Naive thymus-derived CD8-positive, alpha-beta T cell (primary cell): Measurements from ENCODE around the gene GABRB1. TPM values are rescaled to one million over a fixed set of nuclear protein-coding genes. Genes with fewer than 3 reads are reported as not detected.
"Not testable (repeated sequence)": the region's sequence is repeated elsewhere in the genome, so short reads cannot be mapped to it uniquely, and the experiment has no call there.

ENCODE experiments used
- ATAC-seq, 2 donors: fragments of 150-1000 bp; cut with Tn5 transposase in 1 of 2; sonication (Bioruptor Pico), chemical (Tn5 transposase) in 1 of 2; 1 replicate in 1 of 2; 2 replicates in 1 of 2; pipeline ENCODE4 v1.10.0; 2021; ENCODE audit warnings: mild to moderate bottlenecking in 2 of 2, moderate library complexity in 2 of 2
- POLR2A ChIA-PET: fragments of 350-600 bp; sonication (Branson Sonifier 250); formaldehyde crosslinking; loops from one replicate; lab custom pipeline; 2021; ENCODE audit warnings: antibody characterized with exemption; lab: Charles Lee
- DNase-seq, 10 donors: peaks; one replicate each; pipeline versions ENCODE4 v3.0.0 to v3.0.0-alpha.2; 2020 to 2022
- H3K27ac Mint-ChIP-seq, 10 donors: one replicate each; pipeline ENCODE4 v1.8.0; 2020 to 2022; ENCODE audit warnings: mild to moderate bottlenecking in 10 of 10, mixed read lengths in 10 of 10, moderate library complexity in 4 of 10, inconsistent platforms in 1 of 10
- H3K27me3 Mint-ChIP-seq, 5 donors: one replicate each; pipeline ENCODE4 v1.8.0; 2021 to 2022; ENCODE audit warnings: mixed read lengths in 5 of 5
- H3K36me3 Mint-ChIP-seq, 3 donors: one replicate each; pipeline ENCODE4 v1.8.0; 2020 to 2022; ENCODE audit warnings: mixed read lengths in 3 of 3, mild to moderate bottlenecking in 2 of 3, inconsistent platforms in 1 of 3
- H3K4me1 Mint-ChIP-seq, 4 donors: one replicate each; pipeline ENCODE4 v1.8.0; 2021 to 2022; ENCODE audit warnings: mixed read lengths in 4 of 4
- H3K4me3 Mint-ChIP-seq, 10 donors: one replicate each; pipeline ENCODE4 v1.8.0; 2020 to 2022; ENCODE audit warnings: mild to moderate bottlenecking in 10 of 10, mixed read lengths in 10 of 10, moderate library complexity in 6 of 10, inconsistent platforms in 1 of 10
- H3K9me3 Mint-ChIP-seq, 9 donors: one replicate each; pipeline ENCODE4 v1.8.0; 2020 to 2022; ENCODE audit warnings: mixed read lengths in 9 of 9, mild to moderate bottlenecking in 3 of 9, inconsistent platforms in 1 of 9, moderate library complexity in 1 of 9
- polyA plus RNA-seq, 3 donors: library from polyadenylated mRNA; unstranded; fragments of 300-500 nt; fragmentation: Illumina TruSeq; gene quantifications; one replicate each; pipeline ENCODE4 v1.2.3, GENCODE V29; 2021
- total RNA-seq, 8 experiments: library from RNA in 2 of 8; stranded (reverse) in 2 of 8; gene quantifications; one replicate each; pipeline ENCODE4 v1.2.3 and lab custom pipeline; 2021 to 2026

Gene GABRB1
- total and polyA plus RNA-seq, 5 experiments from 2014 or later = not detected

- ATAC-seq = no peak
- Mint-ChIP-seq H3K4me3 (no peak overlapping the region), H3K9me3 (no peaks in the 10 kb centered on the region), H3K27me3 (peaks cover 2 to 12% (median 4%) of the 10 kb centered on the region in 5 donors), H3K36me3 (no peaks in the 10 kb centered on the region), H3K27ac (no peak overlapping the region), H3K4me1 (no peaks in the 10 kb centered on the region)
- no peak for DNase-seq
- POLR2A ChIA-PET = no interaction called here
These were observed 204.4 kb downstream of the GABRB1 start for GRCh38 chr4:47235721-47236120.

DNA sequence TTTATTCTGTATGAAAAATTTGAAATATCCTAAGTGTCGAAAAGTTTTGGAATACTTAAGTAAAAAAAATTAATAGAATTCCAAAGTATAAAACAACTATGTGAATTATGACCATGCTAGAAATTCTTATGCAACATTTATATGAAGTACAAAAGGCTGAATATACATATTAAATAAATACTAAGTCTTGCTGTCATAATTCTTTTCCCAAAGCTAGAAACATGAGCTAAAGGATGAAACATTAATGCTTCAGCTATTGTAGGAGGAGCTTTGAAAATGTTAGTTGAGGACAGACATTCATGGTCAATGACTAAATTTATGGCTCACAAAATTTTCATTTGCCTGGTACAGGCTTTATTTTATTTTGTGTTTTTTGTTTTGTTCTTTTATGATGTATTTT lies 207.3 kb downstream of the GABRB1 start:
- H3K4me1 Mint-ChIP-seq = no peaks in the 10 kb centered on the region
- H3K9me3 Mint-ChIP-seq = peaks cover 0 to 2% (median 0%) of the 10 kb centered on the region in 9 donors
- H3K4me3 Mint-ChIP-seq = no peak overlapping the region
- no peaks in the 10 kb centered on the region for H3K36me3 Mint-ChIP-seq
- POLR2A ChIA-PET = no interaction called here
- no peak for ATAC-seq
- H3K27ac Mint-ChIP-seq = no peak overlapping the region
- peaks cover 0 to 12% (median 4%) of the 10 kb centered on the region in 5 donors for H3K27me3 Mint-ChIP-seq
- no peak for DNase-seq

DNA sequence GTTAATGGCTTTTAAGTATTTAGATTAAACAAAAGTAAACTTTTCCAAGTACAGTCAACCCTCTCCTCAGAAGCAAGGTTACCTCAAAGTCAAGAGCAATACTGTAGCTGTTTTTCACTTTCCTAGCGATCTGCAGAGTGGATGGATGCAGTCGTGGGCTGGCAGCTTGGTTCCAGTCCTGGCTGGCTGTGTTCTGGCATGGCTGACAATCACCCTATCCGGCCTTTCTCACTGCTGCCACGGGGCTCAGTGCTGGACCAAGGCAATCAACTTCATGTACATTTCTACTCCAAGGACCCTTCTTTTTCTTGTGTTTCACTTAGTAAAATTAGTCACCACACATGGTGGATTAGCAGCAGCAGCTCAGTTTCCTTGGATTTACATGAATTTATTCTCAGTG lies 208.3 kb downstream of the GABRB1 start:
- Mint-ChIP-seq H3K4me3 (no peak overlapping the region), H3K4me1 (no peaks in the 10 kb centered on the region), H3K27ac (no peak overlapping the region), H3K9me3 (peaks cover 0 to 2% (median 0%) of the 10 kb centered on the region in 9 donors), H3K36me3 (no peaks in the 10 kb centered on the region), H3K27me3 (peaks cover 0 to 11% (median 1%) of the 10 kb centered on the region in 5 donors)
- POLR2A ChIA-PET = no interaction called here
- ATAC-seq (no peak), DNase-seq (no peak)

- Mint-ChIP-seq H3K4me1 (no peaks in the 10 kb centered on the region), H3K27ac (no peak overlapping the region), H3K9me3 (peaks cover 0 to 23% (median 5%) of the 10 kb centered on the region in 9 donors), H3K4me3 (no peak overlapping the region), H3K36me3 (no peaks in the 10 kb centered on the region), H3K27me3 (peaks cover 2 to 25% (median 12%) of the 10 kb centered on the region in 5 donors)
- no peak for ATAC-seq
- DNase-seq = no peak
- POLR2A ChIA-PET = no interaction called here
These were observed 220.2 kb downstream of the GABRB1 start for GRCh38 chr4:47251348-47252135.

GRCh38 chr4:47263721-47264120 lies 232.4 kb downstream of the GABRB1 start:
- Mint-ChIP-seq H3K4me1 (no peaks in the 10 kb centered on the region), H3K4me3 (no peak overlapping the region), H3K36me3 (no peaks in the 10 kb centered on the region), H3K9me3 (peaks cover 0 to 12% (median 2%) of the 10 kb centered on the region in 9 donors), H3K27me3 (peaks cover 0 to 10% (median 2%) of the 10 kb centered on the region in 5 donors), H3K27ac (no peak overlapping the region)
- ATAC-seq (no peak), DNase-seq (no peak)
- POLR2A ChIA-PET = no interaction called here

DNA sequence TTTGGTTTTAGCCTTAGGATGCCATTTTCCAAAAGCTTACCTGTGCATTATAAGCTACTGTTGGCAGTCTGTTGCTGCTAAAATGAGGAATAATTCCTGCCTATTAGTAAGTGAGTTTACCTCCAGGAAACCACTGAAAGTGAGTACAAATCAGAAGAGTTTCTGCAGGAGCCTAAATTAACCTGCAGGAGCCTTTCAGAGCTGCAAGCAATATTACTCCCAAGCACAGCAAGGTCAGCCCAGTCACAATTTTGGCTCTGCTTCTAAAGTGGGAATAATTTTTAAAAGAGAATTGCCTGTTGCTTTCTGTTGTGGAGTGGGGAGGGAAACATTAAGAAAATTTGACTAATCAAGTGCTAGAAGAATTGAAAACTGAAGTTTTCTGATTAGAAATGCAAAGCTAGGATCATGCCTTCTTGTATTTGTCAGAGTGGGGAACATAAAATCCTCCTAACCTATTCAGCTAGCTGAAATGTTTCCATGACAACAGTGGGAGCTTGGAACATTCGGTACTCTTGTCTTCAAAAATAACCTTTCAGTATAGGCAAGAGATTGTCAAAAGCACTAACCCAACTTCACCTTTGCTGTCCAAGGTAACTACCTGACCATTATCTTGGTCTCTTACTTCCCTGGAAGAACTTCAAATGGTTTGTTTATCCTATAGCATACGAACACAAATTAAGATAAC lies 239.0 kb downstream of the GABRB1 start:
- no peaks in the 10 kb centered on the region for H3K9me3 Mint-ChIP-seq
- H3K4me3 Mint-ChIP-seq = no peak overlapping the region

DNA sequence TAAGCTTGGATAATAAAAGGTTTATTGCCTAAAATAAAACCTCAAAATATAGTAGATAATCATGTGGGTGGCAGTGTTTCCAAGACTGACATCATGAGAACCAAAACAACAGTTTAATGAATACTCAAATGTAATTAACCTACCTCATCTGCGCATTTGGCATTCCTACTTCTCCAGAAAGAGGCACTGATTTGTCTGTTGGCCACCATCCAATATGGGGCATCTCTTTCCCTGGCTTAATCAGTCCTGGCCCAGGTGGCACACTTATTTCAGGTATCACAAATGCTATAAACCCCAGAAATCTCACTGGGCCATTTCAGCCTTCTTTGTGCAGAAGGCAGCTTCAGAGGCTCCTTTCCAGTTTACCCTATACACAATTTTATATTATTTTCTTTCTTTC lies 239.9 kb downstream of the GABRB1 start:
- no peak for ATAC-seq
- H3K4me3 Mint-ChIP-seq = no peak overlapping the region

More for the DNA sequence above, 239.0 kb downstream of the GABRB1 start:
- ATAC-seq (no peak), DNase-seq (no peak)
- no peaks in the 10 kb centered on the region for H3K4me1 Mint-ChIP-seq
- no peak overlapping the region for H3K27ac Mint-ChIP-seq
- H3K27me3 Mint-ChIP-seq = peaks cover 0 to 10% (median 2%) of the 10 kb centered on the region in 5 donors
- H3K36me3 Mint-ChIP-seq = no peaks in the 10 kb centered on the region
- POLR2A ChIA-PET = no interaction called here

GRCh38 chr4:47274901-47275300 lies 243.5 kb downstream of the GABRB1 start:
- no peak overlapping the region for H3K27ac Mint-ChIP-seq
- ATAC-seq (no peak), DNase-seq (no peak)
- H3K4me3 Mint-ChIP-seq = no peak overlapping the region
- H3K9me3 Mint-ChIP-seq = peaks cover 0 to 3% (median 0%) of the 10 kb centered on the region in 9 donors
- H3K4me1 Mint-ChIP-seq = no peaks in the 10 kb centered on the region
- H3K36me3 Mint-ChIP-seq = no peaks in the 10 kb centered on the region
- H3K27me3 Mint-ChIP-seq = peaks cover 0 to 2% (median 0%) of the 10 kb centered on the region in 5 donors
- POLR2A ChIA-PET = no interaction called here

More for the DNA sequence above, 239.9 kb downstream of the GABRB1 start:
- Mint-ChIP-seq H3K27ac (no peak overlapping the region), H3K4me1 (no peaks in the 10 kb centered on the region), H3K9me3 (no peaks in the 10 kb centered on the region), H3K36me3 (no peaks in the 10 kb centered on the region), H3K27me3 (peaks cover 0 to 10% (median 2%) of the 10 kb centered on the region in 5 donors)
- POLR2A ChIA-PET = no interaction called here
- no peak for DNase-seq

GRCh38 chr4:47275595-47275994 lies 244.2 kb downstream of the GABRB1 start:
- Mint-ChIP-seq H3K9me3 (peaks cover 0 to 3% (median 0%) of the 10 kb centered on the region in 9 donors), H3K4me3 (no peak overlapping the region), H3K36me3 (no peaks in the 10 kb centered on the region), H3K4me1 (no peaks in the 10 kb centered on the region), H3K27me3 (peaks cover 0 to 2% (median 0%) of the 10 kb centered on the region in 5 donors), H3K27ac (no peak overlapping the region)
- ATAC-seq (no peak), DNase-seq (no peak)
- POLR2A ChIA-PET = no interaction called here

DNA sequence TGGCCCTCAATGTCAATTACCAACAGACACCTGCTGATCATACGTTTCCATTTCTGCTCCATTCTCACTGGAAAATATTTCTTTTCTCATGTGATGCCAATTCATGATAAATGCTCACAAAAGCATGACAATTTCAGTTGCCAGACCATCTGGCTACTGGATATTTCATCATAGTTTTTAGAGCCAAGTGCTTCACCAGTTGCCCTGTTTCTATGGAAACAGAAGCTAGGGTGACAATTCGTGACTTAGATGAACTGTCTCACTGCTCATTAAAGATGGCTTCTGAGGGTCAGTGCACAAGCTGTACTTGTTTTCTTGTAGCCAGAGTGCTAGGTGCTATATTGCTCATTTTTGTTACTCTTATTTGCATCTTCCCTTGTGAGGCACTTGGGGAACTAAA lies 247.3 kb downstream of the GABRB1 start:
- H3K27ac Mint-ChIP-seq = no peak overlapping the region
- ATAC-seq = no peak
- no peak overlapping the region for H3K4me3 Mint-ChIP-seq
- H3K4me1 Mint-ChIP-seq = no peaks in the 10 kb centered on the region
- no peak for DNase-seq
- H3K27me3 Mint-ChIP-seq = peaks cover 0 to 17% (median 7%) of the 10 kb centered on the region in 5 donors
- POLR2A ChIA-PET = no interaction called here
- H3K9me3 Mint-ChIP-seq = peaks cover 0 to 7% (median 0%) of the 10 kb centered on the region in 9 donors
- H3K36me3 Mint-ChIP-seq = no peaks in the 10 kb centered on the region

DNA sequence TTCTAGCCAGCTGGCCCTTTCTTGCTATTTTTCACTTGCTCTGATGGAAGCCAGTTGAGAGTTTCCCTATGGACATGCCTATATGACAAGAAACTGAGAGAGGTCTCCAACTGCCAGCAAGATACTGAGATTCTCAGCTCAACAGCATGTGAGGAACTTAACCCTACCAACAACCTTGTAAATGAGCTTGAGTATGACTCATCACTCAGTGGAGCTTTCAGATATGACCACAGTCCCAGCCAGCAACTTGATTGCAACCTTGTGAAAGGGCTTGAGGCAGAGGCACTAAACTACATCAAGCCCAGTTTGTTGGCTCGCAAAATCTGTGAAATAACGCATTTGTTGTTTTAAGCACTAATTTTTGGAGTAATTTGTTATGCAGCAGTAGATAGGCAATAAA lies 256.4 kb downstream of the GABRB1 start:
- Mint-ChIP-seq H3K4me1 (no peaks in the 10 kb centered on the region), H3K27me3 (peaks cover 3 to 28% (median 15%) of the 10 kb centered on the region in 5 donors), H3K9me3 (peaks cover 0 to 13% (median 3%) of the 10 kb centered on the region in 9 donors), H3K4me3 (no peak overlapping the region), H3K27ac (no peak overlapping the region), H3K36me3 (no peaks in the 10 kb centered on the region)
- DNase-seq (no peak), ATAC-seq (no peak)
- POLR2A ChIA-PET = no interaction called here

- ATAC-seq = no peak
- H3K4me1 Mint-ChIP-seq = no peaks in the 10 kb centered on the region
- H3K9me3 Mint-ChIP-seq = peaks cover 0 to 13% (median 0%) of the 10 kb centered on the region in 9 donors
- H3K4me3 Mint-ChIP-seq = no peak overlapping the region
- no peaks in the 10 kb centered on the region for H3K36me3 Mint-ChIP-seq
- DNase-seq = no peak
- H3K27me3 Mint-ChIP-seq = peaks cover 4 to 25% (median 12%) of the 10 kb centered on the region in 5 donors
- no peak overlapping the region for H3K27ac Mint-ChIP-seq
- POLR2A ChIA-PET = no interaction called here
These were observed 258.4 kb downstream of the GABRB1 start for GRCh38 chr4:47289805-47290204.

- H3K27ac Mint-ChIP-seq = peak overlapping the region in 1 of 10 donors; percentile 64
- H3K4me3 Mint-ChIP-seq, H3K4me1 Mint-ChIP-seq, ATAC-seq, DNase-seq, H3K36me3 Mint-ChIP-seq, POLR2A ChIA-PET: not testable (repeated sequence)
- H3K27me3 Mint-ChIP-seq = peaks cover 7 to 34% (median 12%) of the 10 kb centered on the region in 5 donors
- peaks cover 0 to 13% (median 0%) of the 10 kb centered on the region in 9 donors for H3K9me3 Mint-ChIP-seq
These were observed 259.5 kb downstream of the GABRB1 start for GRCh38 chr4:47290873-47291272.
